B cell (primary cell): ENCODE results near the gene POLRMT. TPM values are rescaled to one million over a fixed set of nuclear protein-coding genes. Genes with fewer than 3 reads are reported as not detected.

Experiments used
- ATAC-seq: fragments of 200-7000 bp; cut with Tn5 transposase; one replicate; pipeline ENCODE4 v1.10.0; 2021; ENCODE audit warnings: low read depth, mild to moderate bottlenecking, moderate number of reproducible peaks, moderate library complexity
- CTCF ChIA-PET: fragments of 350-600 bp; sonication (Branson Sonifier 250); formaldehyde crosslinking; loops from one replicate; lab custom pipeline; 2021; ENCODE audit warnings: antibody characterized with exemption, inconsistent platforms; lab: Charles Lee
- POLR2A ChIA-PET: fragments of 350-600 bp; sonication (Branson Sonifier 250); formaldehyde crosslinking; loops from one replicate; lab custom pipeline; 2021; ENCODE audit warnings: antibody characterized with exemption; lab: Charles Lee
- DNase-seq: peaks from one replicate; pipeline ENCODE4 v3.0.0; 2013
- H2AFZ ChIP-seq: 2 replicates; pipeline ENCODE4 v1.6.1; 2012; ENCODE audit warnings: mild to moderate bottlenecking, low read depth, low read length; ENCODE audit not compliant: insufficient read depth, poor library complexity, severe bottlenecking
- H3K27ac ChIP-seq, 2 donors: 1 replicate in 1 of 2; 2 replicates in 1 of 2; pipeline ENCODE4 v1.5.1; 2012 to 2013; ENCODE audit warnings: low read length in 2 of 2, mild to moderate bottlenecking in 2 of 2, moderate library complexity in 1 of 2
- H3K27me3 ChIP-seq, 4 experiments: fragments of 200-600 bp in 1 of 4; sonication (generic) in 1 of 4; replicated peaks in 1 of 4; 1 replicate in 2 of 4; 2 replicates in 2 of 4; pipeline versions ENCODE4 v1.6.1 to v1.7.0; 2013 to 2016; ENCODE audit warnings: low read length in 3 of 4, mild to moderate bottlenecking in 2 of 4, mixed read lengths in 1 of 4, moderate library complexity in 1 of 4; ENCODE audit not compliant: insufficient read depth in 4 of 4, control insufficient read depth in 3 of 4; ENCODE audit errors: control extremely low read depth in 1 of 4
- H3K36me3 ChIP-seq, 2 experiments: replicated peaks in 1 of 2; 1 replicate in 1 of 2; 2 replicates in 1 of 2; pipeline versions ENCODE4 v1.6.1 to v1.7.1; 2013; ENCODE audit warnings: low read length in 1 of 2; ENCODE audit not compliant: insufficient read depth in 2 of 2, control insufficient read depth in 1 of 2; ENCODE audit errors: control extremely low read depth in 1 of 2, extremely low read depth in 1 of 2
- H3K4me1 ChIP-seq, 2 donors: fragments of 200-600 bp in 1 of 2; sonication (generic) in 1 of 2; 1 replicate in 1 of 2; 2 replicates in 1 of 2; pipeline versions ENCODE4 v1.5.1 to v1.6.1; 2013 to 2017; ENCODE audit warnings: low read length in 2 of 2; ENCODE audit not compliant: control insufficient read depth in 2 of 2, insufficient read depth in 2 of 2
- H3K4me2 ChIP-seq: replicated peaks from 2 replicates; pipeline ENCODE3; 2012; ENCODE audit warnings: mild to moderate bottlenecking, low read depth, low read length; ENCODE audit not compliant: poor library complexity, severe bottlenecking
- H3K4me3 ChIP-seq, 5 experiments: fragments of 200-600 bp in 1 of 5; sonication (generic) in 1 of 5; 1 replicate in 3 of 5; 2 replicates in 2 of 5; pipeline versions ENCODE4 v1.5.1 to v1.7.0; 2011 to 2016; ENCODE audit warnings: low read length in 4 of 5, mild to moderate bottlenecking in 4 of 5, low read depth in 2 of 5, control low read depth in 1 of 5, moderate library complexity in 1 of 5; ENCODE audit not compliant: insufficient read depth in 1 of 5; ENCODE audit errors: control extremely low read depth in 1 of 5, extremely low read depth in 1 of 5
- H3K79me2 ChIP-seq: fragments of 200-600 bp; sonication (generic); one replicate; pipeline ENCODE4 v1.6.0; 2016; ENCODE audit warnings: low read length; ENCODE audit not compliant: control insufficient read depth, insufficient read depth
- H3K9ac ChIP-seq: fragments of 200-600 bp; sonication (generic); 2 replicates; pipeline ENCODE4 v1.6.1; 2017; ENCODE audit warnings: mild to moderate bottlenecking, low read length, moderate library complexity
- H3K9me3 ChIP-seq, 3 donors: one replicate each; pipeline versions ENCODE4 v1.6.1 to v1.7.1; 2013; ENCODE audit warnings: low read length in 2 of 3; ENCODE audit not compliant: control insufficient read depth in 2 of 3, insufficient read depth in 1 of 3; ENCODE audit errors: control extremely low read depth in 1 of 3
- H4K20me1 ChIP-seq: 2 replicates; pipeline ENCODE4 v1.6.0; 2012; ENCODE audit warnings: mild to moderate bottlenecking, low read length; ENCODE audit not compliant: insufficient read depth, control insufficient read depth, poor library complexity, severe bottlenecking
- H3K27ac Mint-ChIP-seq: one replicate; pipeline ENCODE4 v1.8.0; 2021; ENCODE audit warnings: mixed read lengths
- H3K27me3 Mint-ChIP-seq: one replicate; pipeline ENCODE4 v1.8.0; 2021; ENCODE audit warnings: mixed read lengths
- H3K4me1 Mint-ChIP-seq: one replicate; pipeline ENCODE4 v1.8.0; 2021; ENCODE audit warnings: mixed read lengths
- H3K4me3 Mint-ChIP-seq: one replicate; pipeline ENCODE4 v1.8.0; 2021; ENCODE audit warnings: mixed read lengths
- H3K9me3 Mint-ChIP-seq: one replicate; pipeline ENCODE4 v1.8.0; 2022; ENCODE audit warnings: mixed read lengths; ENCODE audit not compliant: insufficient read depth
- CTCF ChIP-seq: fragments of 200-600 bp; IDR thresholded peaks from one replicate; pipeline ENCODE4 v1.8.0; 2022; ENCODE audit warnings: antibody characterized with exemption, mild to moderate bottlenecking
- EZH2 ChIP-seq: IDR thresholded peaks from 2 replicates; pipeline ENCODE4 v1.6.1; 2012; ENCODE audit warnings: borderline replicate concordance, low read depth, mild to moderate bottlenecking, moderate library complexity, low read length; ENCODE audit not compliant: insufficient read depth, poor library complexity, severe bottlenecking
- WGBS: methylation state at CpG from one replicate; pipeline ENCODE4 v1.1.5; 2013; ENCODE audit warnings: missing lambda C conversion rate; ENCODE audit not compliant: insufficient coverage; 5-methylcytosine and 5-hydroxymethylcytosine counted together
- intact Hi-C: fragments of 100-400 bp; cut with micrococcal nuclease; formaldehyde crosslinking; loops from one replicate; pipeline ENCODE4 v1.10.0; 2022
- polyA plus RNA-seq: library from polyadenylated mRNA; depleted of rRNA; stranded (reverse); fragments of >200 nt; gene quantifications from 2 replicates; pipeline ENCODE4 v1.2.3, GENCODE V29; 2012
- total RNA-seq, 2 donors: library from RNA; stranded (reverse); fragments of 120-200 nt in 1 of 2; gene quantifications; 1 replicate in 1 of 2; 2 replicates in 1 of 2; pipeline versions ENCODE4 v1.2.3 to v1.2.4, GENCODE V29; 2013 to 2022

POLRMT gene
- total and polyA plus RNA-seq, 2 donors (not counting 1 experiment from before 2014, with no cell fraction given): 77.8 to 98.0 TPM

GRCh38 chr19:677601-678436, 44.5 kb upstream of the POLRMT start:
- Mint-ChIP-seq H3K4me3 (no peak overlapping the region), H3K27me3 (peaks cover 14% of the 10 kb centered on the region), H3K27ac (no peak overlapping the region), H3K9me3 (no peaks in the 10 kb centered on the region), H3K4me1 (peaks cover 12% of the 10 kb centered on the region)
- POLR2A ChIA-PET: interaction anchor here (0.8 kb wide), 1 partner anchor 135 kb away, joined by 6 read pairs; no protein-coding TSS in a partner anchor
- Histone ChIP-seq H3K27ac (no peak overlapping the region), H3K36me3 (no peaks in the 10 kb centered on the region), H3K9ac (no peak overlapping the region), H3K4me1 (peaks cover 13 to 26% of the 10 kb centered on the region in 2 donors), H3K27me3 (peaks cover 0 to 38% (median 12%) of the 10 kb centered on the region in 4 experiments), H3K4me3 (no peak overlapping the region), H3K9me3 (peaks cover 0 to 30% (median 0%) of the 10 kb centered on the region in 3 donors), H4K20me1 (peaks cover 19% of the 10 kb centered on the region), H3K4me2 (no peak overlapping the region), H3K79me2 (no peaks in the 10 kb centered on the region), H2AFZ (no peak overlapping the region)
- CTCF ChIA-PET: interaction anchor here (0.7 kb wide), 1 partner anchor 382 kb away, joined by 3 read pairs; no protein-coding TSS in a partner anchor
- ATAC-seq (no peak), DNase-seq (peak; percentile 34)
- TF ChIP-seq CTCF: no peak
- TF ChIP-seq EZH2: no peak
- 80% methylated on average over 20 of the region's 22 CpGs for WGBS
- intact Hi-C loops: no loop called here

DNA sequence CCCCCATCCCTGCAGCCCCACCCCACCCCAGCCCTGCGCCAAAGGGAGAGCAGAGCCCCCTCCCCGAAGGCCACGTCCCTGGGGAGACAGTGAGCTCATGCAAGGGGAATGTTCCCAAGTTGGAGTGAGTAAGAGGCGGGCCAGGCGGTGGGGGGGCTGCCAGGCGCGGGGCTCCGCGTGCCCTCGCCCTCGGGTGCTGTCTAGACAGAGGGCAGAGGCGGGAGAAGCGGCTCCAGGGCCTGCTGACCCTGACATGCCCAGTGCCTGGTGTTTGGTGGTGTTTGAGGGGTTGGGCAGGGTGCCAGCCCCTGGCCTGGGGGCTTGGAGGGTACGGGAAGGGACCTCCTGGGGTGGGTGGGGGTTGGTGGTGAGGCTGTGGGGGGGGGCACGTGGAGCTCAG, 43.9 kb upstream of the POLRMT start:
- H3K4me3 ChIP-seq: no peak overlapping the region
- ChIA-PET POLR2A (no interaction called here), CTCF (no interaction called here)

More for the DNA sequence above, 43.9 kb upstream of the POLRMT start:
- Histone ChIP-seq H3K9me3 (peaks cover 0 to 30% (median 0%) of the 10 kb centered on the region in 3 donors), H3K36me3 (no peaks in the 10 kb centered on the region), H4K20me1 (peaks cover 19% of the 10 kb centered on the region), H2AFZ (no peak overlapping the region), H3K79me2 (no peaks in the 10 kb centered on the region), H3K9ac (no peak overlapping the region), H3K27ac (no peak overlapping the region), H3K4me2 (no peak overlapping the region), H3K4me1 (peaks cover 13 to 26% of the 10 kb centered on the region in 2 donors), H3K27me3 (peaks cover 0 to 38% (median 12%) of the 10 kb centered on the region in 4 experiments)
- H3K9me3 Mint-ChIP-seq: no peaks in the 10 kb centered on the region
- H3K4me1 Mint-ChIP-seq: peaks cover 12% of the 10 kb centered on the region
- peaks cover 14% of the 10 kb centered on the region for H3K27me3 Mint-ChIP-seq
- no peak for ATAC-seq
- intact Hi-C loops: no loop called here
- no peak for TF ChIP-seq EZH2
- TF ChIP-seq CTCF: no peak
- peak; percentile 24 for DNase-seq
- H3K4me3 Mint-ChIP-seq: no peak overlapping the region
- 31% methylated on average over 13 of the region's 15 CpGs for WGBS
- H3K27ac Mint-ChIP-seq: no peak overlapping the region
